ENCODE measurements around the gene ARID1B. TPM values are rescaled to one million over a fixed set of nuclear protein-coding genes. Genes with fewer than 3 reads are reported as not detected.

Gene ARID1B
- polyA plus RNA-seq, 1 experiment, result 19.2 TPM

GRCh38 chr6:157185986-157186385, 408.8 kb downstream of the ARID1B start:
- H3K27me3 ChIP-seq (ENCODE audit: control insufficient read depth, insufficient read depth, low read length), result no peaks in the 10 kb centered on the region
- H3K9me3 ChIP-seq (ENCODE audit: control insufficient read depth, insufficient read depth, low read length), result no peaks in the 10 kb centered on the region
- CTCF ChIA-PET, result interaction anchor here (0.9 to 4.3 kb wide), 3 partner anchors 26 to 153 kb away, joined by 3 to 32 read pairs (median 8); no protein-coding TSS in a partner anchor
- no peak overlapping the region for H3K27ac ChIP-seq (ENCODE audit: low read depth, low read length)
- no peak overlapping the region for H3K4me3 ChIP-seq (ENCODE audit: low read depth, low read length)
- no peak for TF ChIP-seq CTCF (IDR thresholded peaks at IDR 0.05; ENCODE audit: low read depth, low read length)
- DNase-seq (ENCODE audit: low read depth, low spot score), result no peak
- POLR2A ChIA-PET, result no interaction called here

- ChIA-PET POLR2A (no interaction called here), CTCF (interaction anchor here (1.7 to 4.3 kb wide), 3 partner anchors 141 to 154 kb away, joined by 8 to 32 read pairs (median 10); no protein-coding TSS in a partner anchor)
- no peak for DNase-seq (ENCODE audit: low read depth, low spot score)
- H3K4me3 ChIP-seq (ENCODE audit: low read depth, low read length), result no peak overlapping the region
- no peaks in the 10 kb centered on the region for H3K27me3 ChIP-seq (ENCODE audit: control insufficient read depth, insufficient read depth, low read length)
- H3K9me3 ChIP-seq (ENCODE audit: control insufficient read depth, insufficient read depth, low read length), result no peaks in the 10 kb centered on the region
- no peak for TF ChIP-seq CTCF (IDR thresholded peaks at IDR 0.05; ENCODE audit: low read depth, low read length)
- no peak overlapping the region for H3K27ac ChIP-seq (ENCODE audit: low read depth, low read length)
These were observed 409.6 kb downstream of the ARID1B start for GRCh38 chr6:157186785-157187181.

- Histone ChIP-seq H3K27me3 (ENCODE audit: control insufficient read depth, insufficient read depth, low read length) (no peaks in the 10 kb centered on the region), H3K9me3 (ENCODE audit: control insufficient read depth, insufficient read depth, low read length) (no peaks in the 10 kb centered on the region), H3K27ac (ENCODE audit: low read depth, low read length) (no peak overlapping the region), H3K4me3 (ENCODE audit: low read depth, low read length) (no peak overlapping the region)
- TF ChIP-seq CTCF (IDR thresholded peaks at IDR 0.05; ENCODE audit: low read depth, low read length), result no peak
- ChIA-PET POLR2A (interaction anchor here (0.6 kb wide), 2 partner anchors 19 to 407 kb away, joined by 3 read pairs; no protein-coding TSS in a partner anchor), CTCF (interaction anchor here (1.0 to 2.3 kb wide), 3 partner anchors 141 to 247 kb away, joined by 7 to 10 read pairs (median 8); no protein-coding TSS in a partner anchor)
- DNase-seq (ENCODE audit: low read depth, low spot score), result no peak
These were observed 410.3 kb downstream of the ARID1B start for GRCh38 chr6:157187182-157188083.

- H3K9me3 ChIP-seq (ENCODE audit: control insufficient read depth, insufficient read depth, low read length), result no peaks in the 10 kb centered on the region
- no peak for TF ChIP-seq CTCF (IDR thresholded peaks at IDR 0.05; ENCODE audit: low read depth, low read length)
- no peak overlapping the region for H3K4me3 ChIP-seq (ENCODE audit: low read depth, low read length)
- H3K27ac ChIP-seq (ENCODE audit: low read depth, low read length), result no peak overlapping the region
- no peaks in the 10 kb centered on the region for H3K27me3 ChIP-seq (ENCODE audit: control insufficient read depth, insufficient read depth, low read length)
- CTCF ChIA-PET, result interaction anchor here (1.0 to 1.7 kb wide), 2 partner anchors 154 to 247 kb away, joined by 7 to 10 read pairs; no protein-coding TSS in a partner anchor
- POLR2A ChIA-PET, result interaction anchor here (0.6 kb wide), 3 partner anchors 20 to 408 kb away, joined by 3 to 5 read pairs (median 3); no protein-coding TSS in a partner anchor
- DNase-seq (ENCODE audit: low read depth, low spot score), result peak; percentile 16
These were observed 411.0 kb downstream of the ARID1B start for GRCh38 chr6:157188213-157188612.

All from AG04450 (cell line).